Trophoblast cell (in vitro differentiated cells and primary cell): Measurements from ENCODE around the gene LLGL2. TPM values are rescaled to one million over a fixed set of nuclear protein-coding genes. Genes with fewer than 3 reads are reported as not detected.

Experiments used
- DNase-seq, 2 donors: peaks; one replicate each; pipeline ENCODE4 v3.0.0-alpha.2; 2016
- H2AFZ ChIP-seq: 2 replicates; pipeline ENCODE4 v1.6.1; 2013; ENCODE audit warnings: low read length, moderate library complexity, mild to moderate bottlenecking; ENCODE audit not compliant: insufficient read depth, poor library complexity
- H2AK5ac ChIP-seq: 2 replicates; pipeline ENCODE4 v1.6.1; 2013; ENCODE audit warnings: mild to moderate bottlenecking, low read length
- H2BK120ac ChIP-seq: 2 replicates; pipeline ENCODE4 v1.6.1; 2013; ENCODE audit warnings: low read length, mild to moderate bottlenecking, moderate library complexity; ENCODE audit not compliant: insufficient read depth, poor library complexity
- H2BK12ac ChIP-seq: 2 replicates; pipeline ENCODE4 v1.6.1; 2013; ENCODE audit warnings: mild to moderate bottlenecking, low read length, moderate library complexity
- H2BK5ac ChIP-seq: 2 replicates; pipeline ENCODE4 v1.6.1; 2013; ENCODE audit warnings: low read length, low read depth, moderate library complexity, mild to moderate bottlenecking; ENCODE audit not compliant: poor library complexity
- H3K14ac ChIP-seq: 2 replicates; pipeline ENCODE4 v1.6.1; 2013; ENCODE audit warnings: mild to moderate bottlenecking, low read length
- H3K18ac ChIP-seq: 2 replicates; pipeline ENCODE4 v1.6.1; 2013; ENCODE audit warnings: mild to moderate bottlenecking, low read length
- H3K23ac ChIP-seq: 2 replicates; pipeline ENCODE4 v1.6.1; 2013; ENCODE audit warnings: low read length
- H3K27ac ChIP-seq: 2 replicates; pipeline ENCODE4 v1.5.1; 2013; ENCODE audit warnings: low read depth, mild to moderate bottlenecking, inconsistent platforms, low read length, moderate library complexity
- H3K27me3 ChIP-seq: 2 replicates; pipeline ENCODE4 v1.6.1; 2013; ENCODE audit warnings: inconsistent platforms, mild to moderate bottlenecking, low read length, moderate library complexity; ENCODE audit not compliant: insufficient read depth
- H3K36me3 ChIP-seq, 2 experiments: 1 replicate in 1 of 2; 2 replicates in 1 of 2; pipeline ENCODE4 v1.6.1; 2013; ENCODE audit warnings: low read length in 2 of 2, mild to moderate bottlenecking in 2 of 2, moderate library complexity in 1 of 2; ENCODE audit not compliant: insufficient read depth in 2 of 2, control insufficient read depth in 1 of 2
- H3K4ac ChIP-seq: 2 replicates; pipeline ENCODE4 v1.6.1; 2013; ENCODE audit warnings: low read depth, mild to moderate bottlenecking, low read length, moderate library complexity
- H3K4me1 ChIP-seq, 2 experiments: 1 replicate in 1 of 2; 2 replicates in 1 of 2; pipeline ENCODE4 v1.6.1; 2013; ENCODE audit warnings: low read length in 2 of 2, mild to moderate bottlenecking in 2 of 2, moderate library complexity in 1 of 2; ENCODE audit not compliant: insufficient read depth in 2 of 2, control insufficient read depth in 1 of 2
- H3K4me2 ChIP-seq: 2 replicates; pipeline ENCODE4 v1.6.1; 2013; ENCODE audit warnings: inconsistent platforms, mild to moderate bottlenecking, low read length, moderate library complexity
- H3K4me3 ChIP-seq: 2 replicates; pipeline ENCODE4 v1.5.1; 2013; ENCODE audit warnings: mild to moderate bottlenecking, low read depth, low read length, inconsistent platforms
- H3K79me1 ChIP-seq: one replicate; pipeline ENCODE4 v1.6.1; 2013; ENCODE audit warnings: low read length
- H3K79me2 ChIP-seq: 2 replicates; pipeline ENCODE4 v1.6.1; 2013; ENCODE audit warnings: low read length, mild to moderate bottlenecking; ENCODE audit not compliant: control insufficient read depth, insufficient read depth, poor library complexity
- H3K9ac ChIP-seq: 2 replicates; pipeline ENCODE4 v1.6.1; 2013; ENCODE audit warnings: mild to moderate bottlenecking, low read length
- H3K9me3 ChIP-seq: 2 replicates; pipeline ENCODE4 v1.6.1; 2013; ENCODE audit warnings: low read depth, mild to moderate bottlenecking, control low read depth, inconsistent platforms, low read length; ENCODE audit not compliant: insufficient read depth
- H4K12ac ChIP-seq: 2 replicates; pipeline ENCODE4 v1.6.1; 2013; ENCODE audit warnings: low read depth, mild to moderate bottlenecking, low read length, moderate library complexity
- H4K8ac ChIP-seq: 2 replicates; pipeline ENCODE4 v1.6.1; 2013; ENCODE audit warnings: low read depth, mild to moderate bottlenecking, low read length, moderate library complexity
- H4K91ac ChIP-seq: one replicate; pipeline ENCODE4 v1.6.1; 2013; ENCODE audit warnings: low read depth, mild to moderate bottlenecking, low read length, moderate library complexity
- WGBS: extraction: QIAGEN DNeasy Blood & Tissue Kit; methylation state at CpG from one replicate; pipeline ENCODE4 v1.1.7; 2013; ENCODE audit warnings: missing lambda C conversion rate; ENCODE audit not compliant: insufficient read length, insufficient coverage; ENCODE audit errors: extremely low coverage; 5-methylcytosine and 5-hydroxymethylcytosine counted together
- polyA plus RNA-seq: library from polyadenylated mRNA; stranded (reverse); fragments of 200-250 nt; gene quantifications from 2 replicates; pipeline ENCODE4 v1.2.3, GENCODE V29; 2013

LLGL2 gene
- 25.4 and 29.0 TPM in 2 replicates for polyA plus RNA-seq

GRCh38 chr17:75524970-75525805, at the start of gene LLGL2:
Gene LLGL2, plus strand, starts transcription at chr17:75525697. Its CDS starts 17,730 bp downstream, at chr17:75543427.
- peaks cover 7 to 22% of the 10 kb centered on the region in 2 experiments for H3K36me3 ChIP-seq
- peak within 1 kb of the TSS; percentile 77 for H3K27ac ChIP-seq
- peak within 1 kb of the TSS; percentile 45 for H2BK120ac ChIP-seq
- peak within 1 kb of the TSS; percentile 71 for H3K9ac ChIP-seq
- H3K14ac ChIP-seq: peak within 1 kb of the TSS; percentile 59
- peak; percentile 85 to 96 for DNase-seq
- H3K4me3 ChIP-seq: peak within 1 kb of the TSS; percentile 82
- H3K4me2 ChIP-seq: peak within 1 kb of the TSS; percentile 99
- H3K79me1 ChIP-seq: peaks cover 3% of the 10 kb centered on the region
- H3K4me1 ChIP-seq: peaks cover 5 to 10% of the 10 kb centered on the region in 2 experiments
- peak within 1 kb of the TSS; percentile 62 for H3K18ac ChIP-seq
- no peaks in the 10 kb centered on the region for H3K79me2 ChIP-seq
- no peak within 1 kb of the TSS for H2BK12ac ChIP-seq
- H3K27me3 ChIP-seq: no peaks in the 10 kb centered on the region
- no peak within 1 kb of the TSS for H2AK5ac ChIP-seq
- no CpG with 5 or more reads among the region's 108 CpGs for WGBS
- H4K91ac ChIP-seq: peak within 1 kb of the TSS; percentile 78
- H3K9me3 ChIP-seq: no peaks in the 10 kb centered on the region
- H3K4ac ChIP-seq: peak within 1 kb of the TSS; percentile 51
- no peak within 1 kb of the TSS for H3K23ac ChIP-seq
- peak within 1 kb of the TSS; percentile 82 for H2AFZ ChIP-seq
- H2BK5ac ChIP-seq: peak within 1 kb of the TSS; percentile 57
- H4K12ac ChIP-seq: peak within 1 kb of the TSS; percentile 77
- peak within 1 kb of the TSS; percentile 83 for H4K8ac ChIP-seq

GRCh38 chr17:75475851-75476250, 49.6 kb upstream of the LLGL2 start:
- peaks cover 3 to 5% of the 10 kb centered on the region in 2 experiments for H3K4me1 ChIP-seq
- no peak overlapping the region for H2BK120ac ChIP-seq
- no peaks in the 10 kb centered on the region for H3K9me3 ChIP-seq
- H3K14ac ChIP-seq: no peak overlapping the region
- no peak overlapping the region for H3K18ac ChIP-seq
- no peak overlapping the region for H3K4me3 ChIP-seq
- H3K23ac ChIP-seq: no peak overlapping the region
- no peak overlapping the region for H4K12ac ChIP-seq
- no peak overlapping the region for H3K9ac ChIP-seq
- no peak for DNase-seq
- no CpG with 5 or more reads among the region's 3 CpGs for WGBS
- no peaks in the 10 kb centered on the region for H3K27me3 ChIP-seq
- no peak overlapping the region for H2BK5ac ChIP-seq
- H3K27ac ChIP-seq: no peak overlapping the region
- peaks cover 23 to 29% of the 10 kb centered on the region in 2 experiments for H3K36me3 ChIP-seq
- H2BK12ac ChIP-seq: no peak overlapping the region
- H3K4ac ChIP-seq: no peak overlapping the region
- no peaks in the 10 kb centered on the region for H3K79me2 ChIP-seq
- H2AFZ ChIP-seq: no peak overlapping the region
- H3K4me2 ChIP-seq: no peak overlapping the region
- H2AK5ac ChIP-seq: no peak overlapping the region
- H4K91ac ChIP-seq: no peak overlapping the region
- no peaks in the 10 kb centered on the region for H3K79me1 ChIP-seq
- no peak overlapping the region for H4K8ac ChIP-seq

GRCh38 chr17:75476271-75476671, 49.2 kb upstream of the LLGL2 start:
- H4K8ac ChIP-seq: no peak overlapping the region
- H4K12ac ChIP-seq: no peak overlapping the region
- no peak overlapping the region for H3K4me2 ChIP-seq
- DNase-seq: no peak
- no peak overlapping the region for H3K4me3 ChIP-seq
- H3K36me3 ChIP-seq: peaks cover 23 to 29% of the 10 kb centered on the region in 2 experiments
- WGBS: no CpG with 5 or more reads among the region's 8 CpGs
- H3K14ac ChIP-seq: no peak overlapping the region
- no peak overlapping the region for H3K4ac ChIP-seq
- H3K79me1 ChIP-seq: no peaks in the 10 kb centered on the region
- no peak overlapping the region for H3K27ac ChIP-seq
- no peaks in the 10 kb centered on the region for H3K79me2 ChIP-seq
- no peak overlapping the region for H2AFZ ChIP-seq
- no peak overlapping the region for H2AK5ac ChIP-seq
- no peak overlapping the region for H3K9ac ChIP-seq
- no peak overlapping the region for H2BK120ac ChIP-seq
- no peak overlapping the region for H2BK12ac ChIP-seq
- no peak overlapping the region for H2BK5ac ChIP-seq
- H3K18ac ChIP-seq: no peak overlapping the region
- H4K91ac ChIP-seq: no peak overlapping the region
- peaks cover 5 to 6% of the 10 kb centered on the region in 2 experiments for H3K4me1 ChIP-seq
- no peaks in the 10 kb centered on the region for H3K9me3 ChIP-seq
- H3K27me3 ChIP-seq: no peaks in the 10 kb centered on the region
- H3K23ac ChIP-seq: no peak overlapping the region

- no peaks in the 10 kb centered on the region for H3K79me2 ChIP-seq
- no peak overlapping the region for H3K27ac ChIP-seq
- H2AFZ ChIP-seq: no peak overlapping the region
- no peaks in the 10 kb centered on the region for H3K27me3 ChIP-seq
- no peaks in the 10 kb centered on the region for H3K79me1 ChIP-seq
- H4K91ac ChIP-seq: no peak overlapping the region
- H2BK5ac ChIP-seq: no peak overlapping the region
- no peak overlapping the region for H2AK5ac ChIP-seq
- H3K36me3 ChIP-seq: peaks cover 22 to 29% of the 10 kb centered on the region in 2 experiments
- no peak overlapping the region for H3K4me2 ChIP-seq
- no peak overlapping the region for H2BK120ac ChIP-seq
- no peak overlapping the region for H4K12ac ChIP-seq
- WGBS: no CpG with 5 or more reads among the region's 11 CpGs
- no peak overlapping the region for H3K18ac ChIP-seq
- no peak overlapping the region for H2BK12ac ChIP-seq
- H3K23ac ChIP-seq: no peak overlapping the region
- no peaks in the 10 kb centered on the region for H3K9me3 ChIP-seq
- no peak overlapping the region for H3K9ac ChIP-seq
- peaks cover 5 to 11% of the 10 kb centered on the region in 2 experiments for H3K4me1 ChIP-seq
- H3K4ac ChIP-seq: no peak overlapping the region
- no peak overlapping the region for H3K14ac ChIP-seq
- no peak overlapping the region for H3K4me3 ChIP-seq
- no peak overlapping the region for H4K8ac ChIP-seq
- DNase-seq: no peak
Measured at GRCh38 chr17:75476752-75477489, 48.6 kb upstream of the LLGL2 start.
